ELR (cell line): ENCODE measurements around the gene BCAR3.
A peak's percentile ranks its signal among the peaks of the same experiment; 100 is the strongest.
"Not testable (repeated sequence)": the region's sequence is repeated elsewhere in the genome, so short reads cannot be mapped to it uniquely, and the experiment has no call there.

Source experiments
- DNase-seq: peaks from one replicate; pipeline ENCODE4 v3.0.0-alpha.2; 2015; ENCODE audit warnings: low read depth

Gene BCAR3

GRCh38 chr1:93705892-93706500 is 24.4 kb upstream of the BCAR3 start:
- DNase-seq: peak; percentile 47

GRCh38 chr1:93704052-93704451 is 22.4 kb upstream of the BCAR3 start:
- no peak for DNase-seq

- peak; percentile 74 for DNase-seq
Measured at GRCh38 chr1:93703643-93704042, 22.0 kb upstream of the BCAR3 start.

- DNase-seq: no peak
Measured at GRCh38 chr1:93702828-93703183, 21.2 kb upstream of the BCAR3 start.

GRCh38 chr1:93702111-93702827 is 20.6 kb upstream of the BCAR3 start:
- no peak for DNase-seq

GRCh38 chr1:93701629-93702028 is 20.0 kb upstream of the BCAR3 start:
- DNase-seq: peak; percentile 100

- no peak for DNase-seq
Measured at GRCh38 chr1:93700532-93701469, 19.2 kb upstream of the BCAR3 start.

GRCh38 chr1:93699503-93700168 is 18.0 kb upstream of the BCAR3 start:
- DNase-seq: no peak

- DNase-seq: no peak
Measured at GRCh38 chr1:93699049-93699384, 17.4 kb upstream of the BCAR3 start.

- no peak for DNase-seq
Measured at GRCh38 chr1:93698329-93699048, 16.9 kb upstream of the BCAR3 start.

GRCh38 chr1:93697566-93697965 is 15.9 kb upstream of the BCAR3 start:
- not testable (repeated sequence) for DNase-seq

GRCh38 chr1:93695411-93696005 is 13.9 kb upstream of the BCAR3 start:
- no peak for DNase-seq

- DNase-seq: no peak
Measured at GRCh38 chr1:93694819-93695218, 13.2 kb upstream of the BCAR3 start.

- DNase-seq: peak; percentile 31
Measured at GRCh38 chr1:93694039-93694438, 12.4 kb upstream of the BCAR3 start.

GRCh38 chr1:93692983-93693591 is 11.4 kb upstream of the BCAR3 start:
- DNase-seq: peak; percentile 98

- peak; percentile 87 for DNase-seq
Measured at GRCh38 chr1:93692451-93692861, 10.8 kb upstream of the BCAR3 start.

GRCh38 chr1:93692026-93692425 is 10.4 kb upstream of the BCAR3 start:
- DNase-seq: no peak

- peak; percentile 27 for DNase-seq
Measured at GRCh38 chr1:93690921-93691789, 9.5 kb upstream of the BCAR3 start.

- no peak for DNase-seq
Measured at GRCh38 chr1:93690341-93690740, 8.7 kb upstream of the BCAR3 start.
